A549 (cell line): ENCODE data around the gene IFI44. TPM values are rescaled to one million over a fixed set of nuclear protein-coding genes. Genes with fewer than 3 reads are reported as not detected.

Source experiments
- ATAC-seq, 2 experiments: fragments of 200-7000 bp in 1 of 2; fragments of >200 bp in 1 of 2; cut with Nextera tagmentation in 1 of 2; cut with Tn5 transposase in 1 of 2; 3 replicates each; pipeline versions ENCODE4 v1.8.0 to v1.9.1; 2018 to 2020; ENCODE audit warnings: mild to moderate bottlenecking in 1 of 2, moderate library complexity in 1 of 2
- CTCF ChIA-PET: fragments of 300-600 bp; sonication (Branson Sonifier 250); formaldehyde crosslinking; extraction: SDS; loops from one replicate; lab custom pipeline; 2021; ENCODE audit warnings: antibody characterized with exemption, inconsistent platforms; lab: Yijun Ruan, JAX
- POLR2A ChIA-PET: fragments of 350-600 bp; formaldehyde crosslinking; extraction: SDS; loops from one replicate; lab custom pipeline; 2021; ENCODE audit warnings: antibody characterized with exemption, inconsistent platforms; lab: Yijun Ruan, JAX
- DNase-seq, 2 experiments: peaks; one replicate each; pipeline versions ENCODE4 v3.0.0 to v3.0.0-alpha.2; 2011 to 2016; ENCODE audit warnings: low read depth in 1 of 2, low spot score in 1 of 2
- FAIRE-seq: peaks from 2 replicates; lab custom pipeline; 2011; peaks lifted over from hg19 to GRCh38; lab: Jason Lieb, UNC
- H3K27ac ChIP-seq, 2 experiments: fragments of >200 bp; sonication (Bioruptor Twin); formaldehyde crosslinking; 3 replicates each; pipeline ENCODE4 v1.5.1; 2016 to 2017
- H3K4me1 ChIP-seq: fragments of >200 bp; sonication (Bioruptor Twin); formaldehyde crosslinking; 3 replicates; pipeline ENCODE4 v1.6.1; 2016
- H3K4me2 ChIP-seq: fragments of >200 bp; sonication (Bioruptor Twin); formaldehyde crosslinking; 3 replicates; pipeline ENCODE4 v1.6.1; 2016
- H3K4me3 ChIP-seq: fragments of >200 bp; sonication (Bioruptor Twin); formaldehyde crosslinking; 3 replicates; pipeline ENCODE4 v1.5.1; 2016
- H3K9me3 ChIP-seq: fragments of >200 bp; sonication (Bioruptor Twin); formaldehyde crosslinking; 3 replicates; pipeline ENCODE4 v1.6.1; 2016
- BHLHE40 ChIP-seq: IDR thresholded peaks from 2 replicates; pipeline ENCODE4 v1.6.1; 2012; ENCODE audit warnings: low read depth, low read length, inconsistent platforms
- CBX8 ChIP-seq: fragments of 200-600 bp; sonication (generic); IDR thresholded peaks from 2 replicates; pipeline ENCODE4 v1.6.1; 2016
- CEBPB ChIP-seq, 2 experiments: fragments of >200 bp in 1 of 2; sonication (Bioruptor Twin) in 1 of 2; formaldehyde crosslinking in 1 of 2; IDR thresholded peaks; 2 replicates each; pipeline ENCODE4 v1.6.1; 2012 to 2016
- CHD4 ChIP-seq: fragments of 200-600 bp; sonication (generic); IDR thresholded peaks from 2 replicates; pipeline ENCODE4 v1.6.1; 2016; ENCODE audit warnings: antibody characterized with exemption, mild to moderate bottlenecking, borderline replicate concordance
- EHMT2 ChIP-seq: fragments of 200-600 bp; sonication (generic); IDR thresholded peaks from 2 replicates; pipeline ENCODE4 v1.6.1; 2016; ENCODE audit warnings: antibody characterized with exemption, low read depth, mild to moderate bottlenecking, moderate library complexity
- EP300 ChIP-seq, 2 experiments: fragments of >200 bp; sonication (Bioruptor Twin); formaldehyde crosslinking; IDR thresholded peaks; 2 replicates in 1 of 2; 3 replicates in 1 of 2; pipeline ENCODE4 v1.6.1; 2016 to 2017
- FOSL2 ChIP-seq, 2 experiments: fragments of 450-650 bp in 1 of 2; fragments of >200 bp in 1 of 2; sonication (Bioruptor Twin) in 1 of 2; formaldehyde crosslinking; IDR thresholded peaks; 2 replicates each; pipeline versions ENCODE4 v1.5.0 to v1.6.1; 2016 to 2020; ENCODE audit warnings: mild to moderate bottlenecking in 1 of 2, moderate library complexity in 1 of 2
- GATA3 ChIP-seq: IDR thresholded peaks from 2 replicates; pipeline ENCODE4 v1.6.1; 2012; ENCODE audit warnings: borderline replicate concordance
- HOXA7 ChIP-seq: fragments of 250-450 bp; sonication (Bioruptor Pico); IDR thresholded peaks from 2 replicates; pipeline ENCODE4 v1.5.0; 2020; ENCODE audit warnings: mild to moderate bottlenecking, moderate library complexity
- HOXB13 ChIP-seq: fragments of 250-450 bp; sonication (Bioruptor Pico); IDR thresholded peaks from 2 replicates; pipeline ENCODE4 v1.5.0; 2020; ENCODE audit warnings: low read depth, mild to moderate bottlenecking, moderate library complexity
- KDM1A ChIP-seq: fragments of 200-600 bp; sonication (generic); IDR thresholded peaks from 2 replicates; pipeline ENCODE4 v1.6.1; 2016; ENCODE audit warnings: low read depth, mild to moderate bottlenecking
- MAFK ChIP-seq: fragments of 450-650 bp; IDR thresholded peaks from 2 replicates; pipeline ENCODE4 v1.6.1; 2014; ENCODE audit not compliant: partially characterized antibody
- NFE2L2 ChIP-seq: fragments of 150-350 bp; conservative IDR thresholded peaks from 2 replicates; pipeline ENCODE4 v1.6.1; 2014; ENCODE audit warnings: low read length
- PHF8 ChIP-seq: fragments of 200-600 bp; sonication (generic); IDR thresholded peaks from 2 replicates; pipeline ENCODE4 v1.6.1; 2016; ENCODE audit warnings: low read depth, mild to moderate bottlenecking, antibody characterized with exemption, moderate library complexity, borderline replicate concordance
- POLR2A ChIP-seq: IDR thresholded peaks from 2 replicates; pipeline ENCODE4 v1.6.1; 2012; ENCODE audit warnings: mild to moderate bottlenecking, low read length
- POLR2AphosphoS2 ChIP-seq: conservative IDR thresholded peaks from 2 replicates; pipeline ENCODE4 v1.6.1; 2012; ENCODE audit warnings: low read length, improper control_type of control experiment, inconsistent platforms
- RARB ChIP-seq: fragments of 250-450 bp; sonication (Bioruptor Pico); IDR thresholded peaks from 2 replicates; pipeline ENCODE4 v1.8.0; 2021; ENCODE audit warnings: mild to moderate bottlenecking, moderate library complexity
- RCOR1 ChIP-seq: fragments of 150-350 bp; IDR thresholded peaks from 2 replicates; pipeline ENCODE4 v1.6.1; 2014; ENCODE audit warnings: antibody characterized with exemption, low read length, low read depth
- RFX5 ChIP-seq: fragments of 450-650 bp; IDR thresholded peaks from 2 replicates; pipeline ENCODE4 v1.7.1; 2014; ENCODE audit warnings: antibody characterized with exemption, mild to moderate bottlenecking, moderate library complexity
- RNF2 ChIP-seq: fragments of 200-600 bp; sonication (generic); IDR thresholded peaks from 2 replicates; pipeline ENCODE4 v1.6.1; 2016; ENCODE audit warnings: low read depth, mild to moderate bottlenecking, antibody characterized with exemption, moderate library complexity, borderline replicate concordance
- WGBS: methylation state at CpG from one replicate; pipeline ENCODE4 v1.1.6; 2017; ENCODE audit errors: missing lambda C conversion rate; 5-methylcytosine and 5-hydroxymethylcytosine counted together
- polyA plus RNA-seq, 4 experiments: library from polyadenylated mRNA; depleted of rRNA in 3 of 4; stranded (reverse); fragments of >200 nt; fragmentation: RNase III in 1 of 4; extraction: RNeasy Plus Mini Kit Qiagen cat#74134 plus additional on column Dnase treatment in 1 of 4; gene quantifications; 2 replicates in 3 of 4; 3 replicates in 1 of 4; pipeline ENCODE4 v1.2.3, GENCODE V29; 2011 to 2017
- TF ChIP-seq, protein P1 (sequence below): fragments of >200 bp; sonication (Bioruptor Twin); formaldehyde crosslinking; IDR thresholded peaks from 3 replicates; pipeline ENCODE4 v1.6.1; 2016
- TF ChIP-seq, protein P2 (sequence below): IDR thresholded peaks from 2 replicates; pipeline ENCODE4 v1.6.1; 2012
- TF ChIP-seq, protein P3 (sequence below): fragments of >200 bp; sonication (Bioruptor Twin); formaldehyde crosslinking; IDR thresholded peaks from 2 replicates; pipeline ENCODE4 v1.6.1; 2016

IFI44 gene
- polyA plus RNA-seq, 2 of the 4 experiments (the other 2 are of a cell fraction) = 0.05 to 0.44 TPM

DNA sequence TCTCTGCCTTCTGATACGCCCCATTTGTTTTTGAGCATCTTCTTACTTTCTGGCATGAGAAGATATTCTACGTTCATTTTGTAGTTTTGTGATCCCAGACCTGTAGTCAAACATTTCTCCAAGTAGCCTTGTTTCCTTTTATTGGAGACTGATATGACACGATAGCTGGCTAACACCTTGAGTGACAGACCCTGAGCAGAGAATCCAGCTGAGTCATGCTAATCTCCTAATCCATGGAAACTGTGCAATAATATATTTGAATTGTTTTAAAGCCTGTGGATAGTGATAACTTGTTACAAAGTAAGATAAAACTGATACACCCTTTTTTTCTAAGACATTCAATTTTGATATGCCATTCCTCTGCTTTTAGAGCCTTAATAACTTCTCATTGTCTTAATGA lies 30.6 kb upstream of the IFI44 start:
- TF ChIP-seq RARB (no peak), POLR2A (no peak), RCOR1 (no peak), HOXB13 (CRISPR knock-in tag) (no peak), MAFK (peak; percentile 64)
- ATAC-seq = no peak
- no peak for FAIRE-seq
- H3K9me3 ChIP-seq = no peaks in the 10 kb centered on the region
- CTCF ChIA-PET = interaction anchor here (1.4 kb wide), 1 partner anchor 57 kb away, joined by 5 read pairs; no protein-coding TSS in a partner anchor
- no peak for DNase-seq
- H3K27ac ChIP-seq = peak overlapping the region in 1 of 2 experiments; percentile 25; a peak in 3 of 6 replicates
- POLR2A ChIA-PET = no interaction called here
- H3K4me1 ChIP-seq = peaks cover 3% of the 10 kb centered on the region; the same call in 1 of the 3 replicates
- no peak overlapping the region; the same call in 2 of the 3 replicates for H3K4me2 ChIP-seq
- 48% methylated on average over 3 of the region's 3 CpGs for WGBS
- H3K4me3 ChIP-seq = no peak overlapping the region

DNA sequence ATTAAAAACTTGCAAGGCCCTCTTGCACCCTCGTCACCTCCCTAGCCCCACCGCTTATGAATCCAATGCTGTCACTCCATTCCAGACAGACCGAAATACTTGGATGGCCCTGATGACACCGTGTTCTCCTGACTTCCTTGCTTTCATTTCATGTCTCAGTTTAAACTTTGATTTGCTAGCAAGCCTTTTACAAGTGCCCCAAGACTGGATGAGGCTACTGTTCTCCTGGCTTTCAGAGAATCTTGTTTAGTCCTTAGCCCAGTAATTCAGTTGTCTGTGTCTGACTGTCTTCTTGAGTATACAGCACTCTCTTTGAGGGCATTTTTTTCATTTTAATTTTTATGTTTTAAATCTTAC lies 30.2 kb upstream of the IFI44 start:
- CTCF ChIA-PET = interaction anchor here (1.4 kb wide), 1 partner anchor 56 kb away, joined by 5 read pairs; no protein-coding TSS in a partner anchor
- no peak for TF ChIP-seq POLR2AphosphoS2
- TF ChIP-seq NFE2L2 = no peak
- no peak for TF ChIP-seq KDM1A
- TF ChIP-seq, protein P1, sequence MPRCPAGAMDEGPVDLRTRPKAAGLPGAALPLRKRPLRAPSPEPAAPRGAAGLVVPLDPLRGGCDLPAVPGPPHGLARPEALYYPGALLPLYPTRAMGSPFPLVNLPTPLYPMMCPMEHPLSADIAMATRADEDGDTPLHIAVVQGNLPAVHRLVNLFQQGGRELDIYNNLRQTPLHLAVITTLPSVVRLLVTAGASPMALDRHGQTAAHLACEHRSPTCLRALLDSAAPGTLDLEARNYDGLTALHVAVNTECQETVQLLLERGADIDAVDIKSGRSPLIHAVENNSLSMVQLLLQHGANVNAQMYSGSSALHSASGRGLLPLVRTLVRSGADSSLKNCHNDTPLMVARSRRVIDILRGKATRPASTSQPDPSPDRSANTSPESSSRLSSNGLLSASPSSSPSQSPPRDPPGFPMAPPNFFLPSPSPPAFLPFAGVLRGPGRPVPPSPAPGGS = no peak
- no peak for TF ChIP-seq RNF2
- no peak for TF ChIP-seq POLR2A
- no peak for TF ChIP-seq EHMT2
- no peak for TF ChIP-seq PHF8
- TF ChIP-seq CBX8 = no peak
- TF ChIP-seq, protein P2, sequence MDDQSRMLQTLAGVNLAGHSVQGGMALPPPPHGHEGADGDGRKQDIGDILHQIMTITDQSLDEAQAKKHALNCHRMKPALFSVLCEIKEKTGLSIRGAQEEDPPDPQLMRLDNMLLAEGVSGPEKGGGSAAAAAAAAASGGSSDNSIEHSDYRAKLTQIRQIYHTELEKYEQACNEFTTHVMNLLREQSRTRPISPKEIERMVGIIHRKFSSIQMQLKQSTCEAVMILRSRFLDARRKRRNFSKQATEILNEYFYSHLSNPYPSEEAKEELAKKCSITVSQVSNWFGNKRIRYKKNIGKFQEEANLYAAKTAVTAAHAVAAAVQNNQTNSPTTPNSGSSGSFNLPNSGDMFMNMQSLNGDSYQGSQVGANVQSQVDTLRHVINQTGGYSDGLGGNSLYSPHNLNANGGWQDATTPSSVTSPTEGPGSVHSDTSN = no peak
- TF ChIP-seq CHD4 = no peak
- TF ChIP-seq, protein P3, sequence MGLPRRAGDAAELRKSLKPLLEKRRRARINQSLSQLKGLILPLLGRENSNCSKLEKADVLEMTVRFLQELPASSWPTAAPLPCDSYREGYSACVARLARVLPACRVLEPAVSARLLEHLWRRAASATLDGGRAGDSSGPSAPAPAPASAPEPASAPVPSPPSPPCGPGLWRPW = no peak
- TF ChIP-seq HOXA7 (CRISPR knock-in tag) = no peak
- TF ChIP-seq, all 56 proteins: peak for 0
- peak; percentile 30 to 36; a peak in 4 of 6 replicates for ATAC-seq
- DNase-seq = no peak
- Histone ChIP-seq H3K4me1 (peaks cover 3% of the 10 kb centered on the region; the same call in 1 of the 3 replicates), H3K4me3 (no peak overlapping the region), H3K27ac (peak overlapping the region in 1 of 2 experiments; percentile 25; a peak in 3 of 6 replicates), H3K4me2 (peak overlapping the region; percentile 65), H3K9me3 (no peaks in the 10 kb centered on the region)
- POLR2A ChIA-PET = no interaction called here
- 75% methylated on average over 4 of the region's 4 CpGs for WGBS
- FAIRE-seq = no peak

DNA sequence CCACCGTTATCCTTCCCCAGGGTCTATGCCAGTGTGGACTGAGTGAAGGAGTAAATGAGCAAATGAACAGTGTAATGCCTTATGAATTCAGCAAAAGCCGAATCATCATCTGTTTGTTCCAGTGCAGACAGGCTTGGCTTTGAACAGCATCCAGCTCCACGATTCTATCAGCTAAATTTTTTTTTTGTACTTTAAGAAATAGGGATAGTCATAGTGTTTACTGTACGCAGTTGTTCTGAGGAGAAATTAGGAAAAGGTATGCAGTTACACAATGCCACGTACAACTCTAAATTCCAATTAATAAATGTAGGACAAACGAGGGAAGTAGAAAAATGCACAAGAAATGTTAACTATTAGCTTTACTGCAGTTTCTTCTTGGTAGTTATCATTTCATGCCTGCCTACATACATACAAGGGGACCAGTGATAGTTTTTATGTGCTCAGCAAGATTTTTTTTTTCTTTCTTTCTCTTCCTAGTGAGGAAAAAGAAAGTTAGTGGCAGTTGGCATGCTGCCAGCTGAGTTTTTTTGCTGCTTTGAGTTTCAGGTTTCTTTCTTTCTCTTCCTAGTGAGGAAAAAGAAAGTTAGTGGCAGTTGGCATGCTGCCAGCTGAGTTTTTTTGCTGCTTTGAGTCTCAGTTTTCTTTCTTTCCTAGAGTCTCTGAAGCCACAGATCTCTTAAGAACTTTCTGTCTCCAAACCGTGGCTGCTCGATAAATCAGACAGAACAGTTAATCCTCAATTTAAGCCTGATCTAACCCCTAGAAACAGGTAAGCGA lies 29.6 kb upstream of the IFI44 start, which contains the start of gene IFI44L:
IFI44L (plus strand) TSS at position 646 of the 777 bp plus-strand sequence. CDS start 7,468 bp downstream, outside the sequence.
- H3K9me3 ChIP-seq = no peaks in the 10 kb centered on the region
- ChIA-PET POLR2A (no interaction called here), CTCF (interaction anchor here (1.4 kb wide), 1 partner anchor 56 kb away, joined by 5 read pairs; no protein-coding TSS in a partner anchor)
- H3K4me2 ChIP-seq = peak within 1 kb of the TSS; percentile 65
- WGBS = 44% methylated on average over 9 of the region's 9 CpGs
- H3K27ac ChIP-seq = peak within 1 kb of the TSS in 1 of 2 experiments; percentile 25; a peak in 3 of 6 replicates
- no peak for FAIRE-seq
- no peak within 1 kb of the TSS for H3K4me3 ChIP-seq
- DNase-seq = no peak
- H3K4me1 ChIP-seq = peaks cover 3% of the 10 kb centered on the region; the same call in 1 of the 3 replicates
- peak; percentile 20 to 47; a peak in 1 of 6 replicates for ATAC-seq
- TF ChIP-seq GATA3 (no peak), BHLHE40 (no peak), KDM1A (no peak), EP300 (IDR thresholded peaks at IDR 0.05) (no peak), CEBPB (IDR thresholded peaks at IDR 0.05) (no peak), FOSL2 (IDR thresholded peaks at IDR 0.05) (no peak), FOSL2 (CRISPR knock-in tag; IDR thresholded peaks at IDR 0.05) (no peak), RFX5 (no peak)
